ENCODE results near the gene GALNT13. TPM values are rescaled to one million over a fixed set of nuclear protein-coding genes. Genes with fewer than 3 reads are reported as not detected.

Gene GALNT13
- total RNA-seq, 2 donors from 2014 or later: not detected

DNA sequence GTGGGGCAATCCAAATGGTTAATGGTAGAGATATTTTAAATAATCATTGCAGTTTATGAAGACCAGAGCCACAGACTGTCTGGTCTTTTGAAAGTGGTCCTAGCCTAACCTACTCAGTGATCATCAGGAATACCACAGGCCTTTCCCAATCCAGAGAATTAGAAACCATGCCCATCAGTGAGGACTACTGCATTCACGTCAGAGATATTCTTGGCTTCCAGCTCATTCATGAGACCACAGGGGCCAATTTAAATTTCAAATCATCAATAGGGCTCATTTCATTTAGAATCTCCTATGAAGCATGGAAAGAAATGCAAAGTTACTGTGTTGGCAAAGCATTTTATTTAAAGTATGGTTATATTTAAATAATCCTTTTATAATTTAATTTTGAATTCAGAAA is 464.5 kb downstream of the GALNT13 start:
- ATAC-seq (replicated peaks in 1 of 2): no peak
- H3K27me3 Mint-ChIP-seq (ENCODE audit: low read depth): no peaks in the 10 kb centered on the region
- H3K4me3 Mint-ChIP-seq: no peak overlapping the region
- DNase-seq: no peak
- no peaks in the 10 kb centered on the region for H3K4me1 Mint-ChIP-seq (ENCODE audit: low read depth)
- H3K36me3 Mint-ChIP-seq (ENCODE audit: insufficient read depth in 2 of 2): no peaks in the 10 kb centered on the region
- no peak overlapping the region for H3K27ac Mint-ChIP-seq
- peaks cover 1 to 2% of the 10 kb centered on the region in 2 donors for H3K9me3 Mint-ChIP-seq

DNA sequence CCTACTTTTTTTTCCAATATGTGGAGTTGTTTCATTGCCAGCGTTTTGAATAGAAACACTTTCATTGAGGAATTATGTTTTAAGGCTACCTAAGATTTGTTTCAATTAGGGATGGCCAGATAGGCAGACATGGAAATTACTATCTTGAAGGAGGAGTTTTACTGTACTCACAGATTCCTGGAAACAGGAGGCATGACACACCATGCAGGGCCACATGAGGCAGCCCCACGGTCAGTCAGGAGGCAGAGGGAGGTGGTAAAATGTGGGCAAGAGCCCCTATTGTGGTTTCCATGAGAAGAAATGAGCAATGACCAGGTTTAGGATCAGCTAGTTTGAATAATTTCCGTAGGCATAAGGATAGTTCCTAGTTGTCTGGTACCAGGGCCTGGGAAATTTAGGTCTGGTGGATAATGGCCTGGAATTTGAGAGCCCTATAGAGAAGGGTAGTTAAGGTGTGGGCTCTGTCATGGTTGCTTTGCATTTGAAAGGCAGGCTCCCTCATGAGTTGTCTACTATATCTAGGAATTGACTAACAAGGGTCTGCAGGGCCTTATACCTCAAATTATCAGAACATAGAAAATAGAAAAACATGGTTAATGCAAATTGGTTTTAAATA is 466.7 kb downstream of the GALNT13 start:
- DNase-seq (no peak), ATAC-seq (replicated peaks in 1 of 2) (no peak)
- Mint-ChIP-seq H3K4me1 (ENCODE audit: low read depth) (no peaks in the 10 kb centered on the region), H3K9me3 (peaks cover 2 to 5% of the 10 kb centered on the region in 2 donors), H3K4me3 (no peak overlapping the region), H3K27ac (no peak overlapping the region), H3K27me3 (ENCODE audit: low read depth) (no peaks in the 10 kb centered on the region), H3K36me3 (ENCODE audit: insufficient read depth in 2 of 2) (no peaks in the 10 kb centered on the region)

DNA sequence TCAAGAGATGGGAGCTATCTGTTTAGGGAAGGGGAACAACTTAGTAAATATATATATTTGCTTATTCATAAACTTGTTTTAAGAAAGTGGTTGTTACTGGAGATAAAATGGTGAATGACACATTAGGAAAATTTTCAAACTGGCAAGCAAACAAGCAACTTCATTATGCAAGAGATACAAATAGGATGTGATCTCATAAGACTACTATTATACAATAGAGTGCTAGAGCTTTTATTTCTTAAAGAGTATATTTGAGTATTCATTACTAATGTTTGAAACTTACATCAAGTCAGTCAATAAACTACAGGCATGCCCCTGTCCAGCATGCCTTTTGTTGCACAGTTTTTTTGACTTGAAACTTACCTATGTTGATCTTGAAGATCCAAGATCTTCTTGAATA is 471.6 kb downstream of the GALNT13 start:
- no peak for ATAC-seq (replicated peaks in 1 of 2)

DNA sequence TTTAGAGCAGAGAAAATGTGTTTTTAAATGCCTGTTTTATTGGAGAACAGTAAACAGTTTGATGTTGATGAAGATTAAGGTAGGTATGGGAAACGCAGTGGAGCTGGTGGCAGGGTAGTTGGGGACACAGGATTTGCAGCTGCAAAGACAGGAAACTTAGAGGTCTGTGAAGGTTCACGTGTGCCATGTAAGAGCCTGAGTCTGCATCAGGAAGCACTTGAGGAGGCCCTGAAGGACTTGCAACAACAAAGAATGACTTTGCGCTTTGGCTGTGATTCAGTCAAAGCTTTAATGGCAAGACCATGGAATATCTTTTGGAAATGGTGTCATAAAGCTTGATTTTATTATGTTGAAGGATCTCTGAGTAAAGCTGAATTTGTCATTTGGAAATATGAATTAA is 479.2 kb downstream of the GALNT13 start:
- H3K4me1 Mint-ChIP-seq (ENCODE audit: low read depth): no peaks in the 10 kb centered on the region
- ATAC-seq (replicated peaks in 1 of 2) (no peak), DNase-seq (no peak)
- H3K4me3 Mint-ChIP-seq: no peak overlapping the region
- H3K27me3 Mint-ChIP-seq (ENCODE audit: low read depth): no peaks in the 10 kb centered on the region
- H3K36me3 Mint-ChIP-seq (ENCODE audit: insufficient read depth in 2 of 2): no peaks in the 10 kb centered on the region
- peaks cover 1 to 4% of the 10 kb centered on the region in 2 donors for H3K9me3 Mint-ChIP-seq
- no peak overlapping the region for H3K27ac Mint-ChIP-seq

More for the DNA sequence above, 471.6 kb downstream of the GALNT13 start:
- H3K36me3 Mint-ChIP-seq (ENCODE audit: insufficient read depth in 2 of 2): no peaks in the 10 kb centered on the region
- no peaks in the 10 kb centered on the region for H3K4me1 Mint-ChIP-seq (ENCODE audit: low read depth)
- H3K27ac Mint-ChIP-seq: no peak overlapping the region
- H3K9me3 Mint-ChIP-seq: peaks cover 3 to 5% of the 10 kb centered on the region in 2 donors
- H3K4me3 Mint-ChIP-seq: no peak overlapping the region
- DNase-seq: no peak
- no peaks in the 10 kb centered on the region for H3K27me3 Mint-ChIP-seq (ENCODE audit: low read depth)

DNA sequence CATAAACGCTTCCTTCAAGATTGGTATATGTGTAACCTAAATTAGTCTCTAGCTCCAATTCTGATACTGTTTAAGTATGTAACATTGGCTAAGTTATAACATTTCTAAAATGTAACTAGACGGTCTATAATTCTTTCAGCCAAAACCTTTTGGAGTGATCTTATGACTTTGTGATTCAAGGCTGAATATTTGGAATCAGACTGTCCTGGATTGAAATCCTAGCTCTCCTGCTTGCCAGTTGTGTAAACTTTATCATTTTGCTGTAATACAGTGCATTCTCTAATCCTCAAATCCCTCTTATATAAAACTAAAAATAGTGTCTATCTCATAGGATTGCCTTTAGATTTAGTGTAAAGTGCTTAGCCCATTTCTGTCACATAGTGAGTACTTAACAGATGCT is 489.6 kb downstream of the GALNT13 start:
- H3K36me3 Mint-ChIP-seq (ENCODE audit: insufficient read depth in 2 of 2): no peaks in the 10 kb centered on the region
- H3K4me3 Mint-ChIP-seq: no peak overlapping the region
- H3K9me3 Mint-ChIP-seq: peaks cover 5% of the 10 kb centered on the region in 2 donors
- H3K27me3 Mint-ChIP-seq (ENCODE audit: low read depth): no peaks in the 10 kb centered on the region
- no peak overlapping the region for H3K27ac Mint-ChIP-seq
- ATAC-seq (replicated peaks in 1 of 2) (no peak), DNase-seq (no peak)
- no peaks in the 10 kb centered on the region for H3K4me1 Mint-ChIP-seq (ENCODE audit: low read depth)

DNA sequence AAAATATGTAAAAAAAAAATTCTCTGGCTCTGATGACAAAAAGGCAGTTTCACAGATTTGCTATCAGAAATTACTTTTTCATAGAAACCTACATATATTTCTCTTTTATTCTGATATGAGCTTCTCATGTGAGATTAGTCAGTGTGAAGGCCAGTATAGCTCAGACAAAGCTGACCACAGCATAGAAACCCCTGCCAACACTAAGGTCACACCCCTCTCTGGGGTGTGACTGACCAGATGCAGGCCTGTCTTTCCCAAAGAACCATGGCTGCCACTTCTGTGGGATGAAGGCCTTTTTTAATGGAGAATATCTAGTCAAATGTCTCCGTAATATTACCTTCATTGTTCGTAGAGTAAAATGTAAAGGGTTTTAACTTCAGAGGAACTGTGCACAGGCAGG is 496.4 kb downstream of the GALNT13 start:
- Mint-ChIP-seq H3K4me3 (no peak overlapping the region), H3K27ac (no peak overlapping the region), H3K9me3 (peaks cover 5 to 8% of the 10 kb centered on the region in 2 donors), H3K27me3 (ENCODE audit: low read depth) (no peaks in the 10 kb centered on the region), H3K4me1 (ENCODE audit: low read depth) (no peaks in the 10 kb centered on the region), H3K36me3 (ENCODE audit: insufficient read depth in 2 of 2) (no peaks in the 10 kb centered on the region)
- no peak for ATAC-seq (replicated peaks in 1 of 2)
- DNase-seq: no peak

DNA sequence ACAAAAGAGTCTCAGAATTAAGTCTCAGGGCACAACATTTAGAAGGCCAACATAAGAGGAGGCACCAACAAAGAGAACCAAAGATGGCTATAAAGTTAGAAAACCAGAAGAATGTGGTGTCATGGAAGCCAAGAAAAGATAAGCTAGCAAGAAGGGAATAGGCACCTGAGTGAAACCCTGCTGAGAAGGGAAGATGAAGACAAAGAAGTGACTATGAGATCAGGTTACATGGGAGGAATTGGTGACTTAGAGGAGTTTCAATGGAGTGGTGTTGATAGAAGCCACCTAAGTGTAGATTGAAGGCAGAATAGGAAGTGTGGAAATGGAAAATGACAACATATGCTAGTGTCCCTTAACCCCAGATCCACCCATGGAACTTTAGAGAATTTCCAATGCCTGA is 499.2 kb downstream of the GALNT13 start:
- ATAC-seq (replicated peaks in 1 of 2): no peak
- no peaks in the 10 kb centered on the region for H3K36me3 Mint-ChIP-seq (ENCODE audit: insufficient read depth in 2 of 2)
- no peak for DNase-seq
- H3K27me3 Mint-ChIP-seq (ENCODE audit: low read depth): no peaks in the 10 kb centered on the region
- H3K27ac Mint-ChIP-seq: no peak overlapping the region
- no peak overlapping the region for H3K4me3 Mint-ChIP-seq
- H3K4me1 Mint-ChIP-seq (ENCODE audit: low read depth): no peaks in the 10 kb centered on the region
- peaks cover 5 to 6% of the 10 kb centered on the region in 2 donors for H3K9me3 Mint-ChIP-seq

DNA sequence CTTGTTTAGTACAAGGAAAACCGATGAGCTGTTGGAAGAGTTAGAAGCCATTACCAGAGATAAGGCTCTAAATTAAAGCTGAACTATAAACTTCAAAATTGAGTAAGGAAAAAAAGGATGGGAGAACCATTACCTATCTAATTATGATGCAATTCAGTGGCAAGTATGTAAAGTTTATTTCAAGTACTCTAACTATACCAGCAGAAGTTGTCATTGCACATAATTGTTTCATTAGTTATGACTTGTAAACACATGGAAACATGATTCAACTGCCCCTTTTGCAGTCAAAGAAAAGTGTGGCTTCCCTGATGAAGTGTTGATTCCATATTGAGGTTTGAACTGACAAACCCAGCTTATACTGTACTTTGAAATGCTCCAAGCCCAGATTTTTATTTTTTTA is 502.7 kb downstream of the GALNT13 start:
- Mint-ChIP-seq H3K9me3 (peaks cover 5 to 6% of the 10 kb centered on the region in 2 donors), H3K36me3 (ENCODE audit: insufficient read depth in 2 of 2) (no peaks in the 10 kb centered on the region)
- no peak for ATAC-seq (replicated peaks in 1 of 2)

DNA sequence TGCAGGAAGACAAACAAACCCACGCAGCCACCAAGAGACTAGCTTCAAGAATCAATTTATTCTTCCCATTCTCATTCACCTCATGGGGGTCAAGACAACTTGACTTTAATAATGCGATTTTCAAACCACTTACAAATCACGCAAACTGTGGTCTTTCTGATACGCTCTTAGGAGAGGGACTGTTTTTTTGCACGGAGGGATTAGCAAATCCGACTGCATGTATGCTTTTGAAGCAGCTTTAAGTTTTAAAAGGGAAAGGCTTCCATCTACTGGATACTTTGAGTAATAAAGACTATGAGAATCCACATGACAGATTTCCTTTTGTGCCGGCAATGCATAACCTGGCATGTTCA is 503.8 kb downstream of the GALNT13 start:
- H3K4me1 Mint-ChIP-seq (ENCODE audit: low read depth): no peaks in the 10 kb centered on the region

More for the DNA sequence above, 502.7 kb downstream of the GALNT13 start:
- Mint-ChIP-seq H3K4me3 (no peak overlapping the region), H3K27ac (no peak overlapping the region), H3K27me3 (ENCODE audit: low read depth) (no peaks in the 10 kb centered on the region), H3K4me1 (ENCODE audit: low read depth) (no peaks in the 10 kb centered on the region)
- no peak for DNase-seq

DNA sequence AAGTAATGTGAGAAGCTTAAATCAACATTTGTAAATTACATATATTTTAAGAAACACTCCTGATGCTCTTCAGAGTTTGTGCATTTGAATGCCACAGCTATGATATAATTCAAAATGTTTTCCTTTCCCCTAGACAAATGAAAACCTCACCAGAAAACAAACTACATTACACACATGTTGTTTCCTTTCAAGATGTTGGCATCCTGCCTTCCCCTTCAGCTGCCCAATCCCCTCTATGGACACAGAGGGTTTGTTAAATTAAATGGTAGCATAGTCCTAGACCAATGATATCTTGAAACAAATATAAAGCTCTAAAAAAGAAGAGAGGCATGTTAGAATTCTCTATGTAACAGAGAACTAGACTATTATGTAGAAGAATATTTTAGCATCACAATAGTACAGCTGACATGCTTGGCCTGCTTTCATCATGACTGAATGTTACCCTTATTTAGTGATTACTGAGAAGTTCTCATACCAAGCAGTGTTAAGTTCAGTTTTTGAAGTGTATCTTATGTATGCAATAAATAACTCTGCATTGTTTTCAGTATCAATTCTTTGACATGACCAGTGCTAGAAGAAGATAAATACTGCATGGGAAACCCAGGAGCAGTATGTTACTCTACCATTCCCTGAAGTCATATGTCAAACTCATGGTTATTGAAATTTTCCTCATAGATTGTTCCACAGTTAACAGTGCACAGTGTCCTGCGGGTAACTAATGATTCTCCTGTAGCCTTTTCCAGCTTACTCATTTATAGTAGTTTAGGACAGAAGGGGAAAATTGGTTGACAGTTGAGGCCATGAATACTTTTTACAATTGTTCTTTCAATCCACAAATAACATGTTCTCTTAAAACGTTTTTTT is 510.4 kb downstream of the GALNT13 start:
- no peaks in the 10 kb centered on the region for H3K36me3 Mint-ChIP-seq (ENCODE audit: insufficient read depth in 2 of 2)
- no peaks in the 10 kb centered on the region for H3K27me3 Mint-ChIP-seq (ENCODE audit: low read depth)
- H3K9me3 Mint-ChIP-seq: peaks cover 0 to 2% of the 10 kb centered on the region in 2 donors
- no peak for DNase-seq
- no peaks in the 10 kb centered on the region for H3K4me1 Mint-ChIP-seq (ENCODE audit: low read depth)
- no peak overlapping the region for H3K4me3 Mint-ChIP-seq
- no peak overlapping the region for H3K27ac Mint-ChIP-seq
- ATAC-seq (replicated peaks in 1 of 2): no peak

More for the DNA sequence above, 503.8 kb downstream of the GALNT13 start:
- no peak overlapping the region for H3K27ac Mint-ChIP-seq
- H3K9me3 Mint-ChIP-seq: peaks cover 3% of the 10 kb centered on the region in 2 donors
- no peak overlapping the region for H3K4me3 Mint-ChIP-seq
- H3K36me3 Mint-ChIP-seq (ENCODE audit: insufficient read depth in 2 of 2): no peaks in the 10 kb centered on the region
- ATAC-seq (replicated peaks in 1 of 2) (no peak), DNase-seq (no peak)
- H3K27me3 Mint-ChIP-seq (ENCODE audit: low read depth): no peaks in the 10 kb centered on the region

DNA sequence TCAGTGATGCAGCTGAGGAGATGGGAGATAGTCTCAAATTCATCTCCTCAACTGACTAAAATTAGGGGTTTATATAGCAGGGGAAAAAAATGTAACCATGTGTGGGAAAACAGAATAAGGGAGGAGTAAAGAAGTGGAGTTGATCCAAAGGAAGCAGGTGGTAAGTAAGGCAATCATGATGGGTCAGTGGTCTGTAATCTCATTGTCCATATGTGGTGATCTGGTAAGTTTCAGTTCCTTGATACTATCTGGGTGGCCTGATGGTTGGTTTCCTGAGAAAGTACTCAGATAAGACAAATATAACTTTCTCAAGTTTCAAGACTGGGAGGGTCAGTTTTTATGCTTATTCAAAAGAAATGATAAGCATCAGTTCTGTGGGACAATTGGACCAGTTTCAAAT is 514.5 kb downstream of the GALNT13 start:
- no peak overlapping the region for H3K4me3 Mint-ChIP-seq
- DNase-seq: no peak

DNA sequence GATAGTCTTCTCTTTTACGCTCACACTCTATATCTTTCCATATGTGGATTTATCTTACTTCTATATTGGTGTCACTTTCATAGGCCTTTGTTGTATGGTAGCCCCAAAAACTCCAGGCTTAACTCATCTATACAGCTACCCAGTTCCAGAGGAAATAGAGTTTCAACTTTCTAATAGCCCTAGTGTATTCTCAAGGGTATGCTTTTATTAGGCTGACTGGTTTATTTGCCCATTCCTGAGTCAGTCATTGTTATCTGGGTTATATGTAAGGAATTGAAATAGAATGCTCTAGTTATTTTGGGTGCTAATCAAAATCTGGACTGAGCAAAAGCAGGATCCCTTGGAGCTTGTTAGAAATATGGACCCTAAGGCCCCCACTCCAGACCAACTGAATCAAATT is 519.3 kb downstream of the GALNT13 start:
- Mint-ChIP-seq H3K27me3 (ENCODE audit: low read depth) (no peaks in the 10 kb centered on the region), H3K9me3 (peaks cover 8 to 9% of the 10 kb centered on the region in 2 donors), H3K4me3 (no peak overlapping the region), H3K36me3 (ENCODE audit: insufficient read depth in 2 of 2) (peaks cover 0 to 2% of the 10 kb centered on the region in 2 donors), H3K27ac (no peak overlapping the region), H3K4me1 (ENCODE audit: low read depth) (no peaks in the 10 kb centered on the region)
- DNase-seq: no peak
- ATAC-seq (replicated peaks in 1 of 2): no peak

More for the DNA sequence above, 514.5 kb downstream of the GALNT13 start:
- no peak for ATAC-seq (replicated peaks in 1 of 2)
- peaks cover 7 to 8% of the 10 kb centered on the region in 2 donors for H3K9me3 Mint-ChIP-seq
- no peaks in the 10 kb centered on the region for H3K36me3 Mint-ChIP-seq (ENCODE audit: insufficient read depth in 2 of 2)
- H3K4me1 Mint-ChIP-seq (ENCODE audit: low read depth): no peaks in the 10 kb centered on the region
- no peaks in the 10 kb centered on the region for H3K27me3 Mint-ChIP-seq (ENCODE audit: low read depth)
- no peak overlapping the region for H3K27ac Mint-ChIP-seq

DNA sequence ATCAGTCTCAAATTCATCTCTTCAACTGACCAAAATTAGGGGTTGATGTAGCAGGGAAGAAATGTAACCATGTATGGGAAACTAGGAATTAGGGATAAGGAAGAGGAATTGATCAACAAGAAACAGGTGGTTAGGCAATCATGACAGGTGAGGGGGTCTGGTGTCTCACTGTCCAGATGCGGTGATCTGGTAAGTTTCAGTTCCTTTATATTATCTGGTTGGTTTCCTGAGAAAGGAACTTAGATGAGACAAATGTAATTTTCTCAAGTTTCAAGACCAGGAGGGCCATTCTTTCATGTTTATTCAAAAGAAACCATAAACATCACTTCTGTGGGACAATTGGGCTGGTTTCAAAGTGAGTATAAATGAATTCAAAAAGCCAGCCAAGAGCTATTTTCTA is 520.5 kb downstream of the GALNT13 start:
- H3K9me3 Mint-ChIP-seq: peaks cover 8 to 9% of the 10 kb centered on the region in 2 donors
- no peak for ATAC-seq (replicated peaks in 1 of 2)
- no peak overlapping the region for H3K4me3 Mint-ChIP-seq
- H3K4me1 Mint-ChIP-seq (ENCODE audit: low read depth): no peaks in the 10 kb centered on the region
- no peak overlapping the region for H3K27ac Mint-ChIP-seq
- H3K36me3 Mint-ChIP-seq (ENCODE audit: insufficient read depth in 2 of 2): peaks cover 0 to 2% of the 10 kb centered on the region in 2 donors
- no peak for DNase-seq
- H3K27me3 Mint-ChIP-seq (ENCODE audit: low read depth): no peaks in the 10 kb centered on the region

Measured in activated T-cell treated with anti-CD3 and anti-CD28 coated beads, Interleukin-2, amount 50 U/mL, for 72 hours (primary cell).